ENCODE results near the gene GBP4.

Gene GBP4

DNA sequence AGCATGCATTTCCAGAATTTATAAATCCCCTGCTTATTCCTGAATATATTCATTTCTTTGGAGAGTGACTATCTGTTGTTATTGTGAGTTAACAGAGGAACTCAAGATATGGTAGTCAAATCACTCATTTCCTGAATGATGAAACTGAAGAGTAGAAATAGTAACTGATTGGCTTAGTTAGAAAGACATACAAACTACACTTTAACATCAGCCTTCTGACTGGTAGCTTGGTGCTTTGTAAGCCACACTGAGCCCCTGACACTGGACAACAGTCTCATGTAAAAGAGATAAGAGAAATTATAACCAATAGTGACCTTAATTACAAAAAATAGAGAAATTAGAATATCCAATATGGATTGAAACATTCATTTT is 27.7 kb downstream of the GBP4 start:
- DNase-seq (ENCODE audit: low spot score): no peak

DNA sequence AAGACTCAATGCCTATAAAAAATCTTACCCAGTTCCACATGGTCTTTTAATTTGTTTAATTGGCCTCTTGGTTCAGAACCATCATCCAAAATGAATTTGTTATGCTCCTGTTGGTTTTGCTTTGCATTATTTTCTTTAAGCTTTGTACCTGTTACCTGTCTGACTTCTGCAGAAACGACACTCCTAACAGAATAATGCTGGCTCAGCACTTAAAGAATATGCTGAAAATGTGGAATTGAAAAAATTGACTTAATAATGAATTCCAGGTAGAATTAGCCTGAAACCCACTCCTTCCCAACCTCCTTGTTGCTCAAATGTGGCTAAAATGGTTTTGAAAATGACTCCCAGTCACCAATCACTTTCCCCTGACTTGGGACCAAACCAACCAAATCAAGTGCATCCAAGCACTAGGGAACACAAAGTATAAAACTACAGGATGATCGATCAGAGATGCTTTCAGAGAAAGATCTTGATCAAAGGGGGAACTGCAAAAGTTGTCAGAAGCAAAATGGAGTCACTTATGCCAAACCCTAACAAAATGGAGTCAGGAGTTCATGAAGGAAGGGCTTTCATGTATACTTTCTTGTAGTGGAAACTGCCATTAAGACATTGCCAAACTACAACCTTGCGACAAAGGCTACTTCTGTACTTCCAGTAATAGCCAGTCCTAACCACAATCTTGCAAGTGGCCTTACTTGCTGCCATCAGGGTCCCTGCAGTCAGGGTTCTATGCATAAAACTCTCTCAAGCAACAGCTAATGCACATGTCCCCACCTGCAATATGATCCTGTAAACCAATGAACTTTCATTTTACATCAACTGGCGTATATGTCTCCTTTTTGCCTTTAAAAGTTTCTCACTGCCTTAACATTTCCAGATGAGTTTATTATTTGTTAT is 28.3 kb downstream of the GBP4 start:
- DNase-seq (ENCODE audit: low spot score): no peak

DNA sequence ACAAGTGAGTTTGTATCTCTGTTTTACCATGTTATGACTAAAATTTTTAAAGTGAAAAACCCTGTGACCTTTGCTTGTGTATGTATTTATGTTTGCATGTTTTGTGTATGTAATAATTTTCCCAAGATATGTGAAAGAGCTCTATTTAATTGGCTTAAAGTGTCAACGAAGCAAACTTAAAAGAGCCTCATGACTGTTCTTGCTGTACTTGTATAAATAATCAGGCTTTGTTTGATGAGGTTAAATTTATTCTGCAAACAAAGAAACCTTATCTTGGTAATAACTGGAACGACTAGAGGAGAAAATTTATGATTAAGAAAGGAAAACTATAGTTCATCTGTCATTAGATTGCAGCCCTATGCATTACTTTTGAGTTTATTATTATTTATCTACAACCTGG is 29.6 kb downstream of the GBP4 start:
- no peak for DNase-seq (ENCODE audit: low spot score)

DNA sequence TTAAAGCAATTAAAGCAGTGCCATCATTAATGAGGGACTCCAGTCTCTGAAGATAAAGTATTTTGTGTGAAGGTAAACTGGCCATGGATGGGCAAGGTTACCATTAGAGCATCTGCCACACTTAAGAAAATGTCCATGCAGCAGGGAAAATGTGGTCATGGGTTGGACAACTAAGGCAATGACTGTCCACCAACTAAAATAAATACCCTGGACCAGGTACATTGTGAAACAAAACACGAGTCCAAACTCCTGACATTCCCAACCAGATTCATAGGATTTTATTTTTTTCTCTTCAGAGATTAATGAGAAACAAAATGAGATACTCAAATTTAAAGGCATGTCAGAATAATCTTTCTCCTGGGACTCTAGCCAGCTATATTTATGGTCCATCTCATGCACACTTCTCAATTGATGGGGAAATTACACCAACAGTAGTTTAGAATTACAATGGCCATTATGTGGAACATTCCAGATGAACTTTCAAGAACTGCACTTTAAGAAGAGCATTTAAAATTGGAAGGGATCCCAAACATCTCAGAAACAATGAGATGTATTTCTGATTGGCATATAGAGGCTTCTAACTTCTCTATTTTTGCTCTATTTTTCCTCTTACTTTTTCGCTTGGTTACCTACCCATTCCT is 31.0 kb downstream of the GBP4 start:
- DNase-seq (ENCODE audit: low spot score): no peak

DNA sequence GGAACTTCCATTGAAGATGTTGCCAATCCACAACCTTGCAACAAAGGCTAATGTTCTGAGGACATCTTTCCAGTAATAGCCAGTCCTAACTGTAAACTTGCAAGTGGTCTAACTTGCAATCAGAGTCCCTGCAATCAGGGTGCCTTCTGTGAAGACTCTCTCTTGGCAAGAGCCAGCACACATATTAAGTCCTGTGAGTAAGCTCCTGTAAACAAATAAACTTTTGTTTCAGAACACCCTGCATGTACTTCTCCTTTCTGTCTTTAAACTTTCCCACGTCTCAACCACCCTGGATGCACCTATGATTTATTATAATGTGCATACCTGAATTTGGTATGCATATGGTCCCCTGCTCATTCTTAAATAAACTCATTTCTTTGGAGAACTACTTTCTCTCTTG is 32.0 kb downstream of the GBP4 start:
- no peak for DNase-seq (ENCODE audit: low spot score)

DNA sequence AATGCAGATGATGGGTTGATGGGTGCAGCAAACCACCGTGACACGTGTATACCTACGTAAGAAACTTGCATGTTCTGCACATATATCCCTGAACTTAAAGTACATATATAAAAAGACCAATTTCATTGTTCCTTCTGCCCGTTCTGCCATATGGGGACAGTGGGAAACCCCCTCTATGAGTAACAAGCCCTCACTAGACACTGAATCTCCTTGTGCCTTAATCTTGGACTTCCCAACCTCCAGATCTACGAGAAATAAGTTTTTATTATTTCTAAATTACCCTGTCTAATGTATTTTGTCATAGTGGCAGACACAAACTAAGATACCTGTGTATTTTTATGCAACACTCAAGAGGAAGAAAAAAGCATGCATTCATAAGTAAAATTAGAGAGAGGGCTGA is 32.9 kb downstream of the GBP4 start:
- no peak for DNase-seq (ENCODE audit: low spot score)

DNA sequence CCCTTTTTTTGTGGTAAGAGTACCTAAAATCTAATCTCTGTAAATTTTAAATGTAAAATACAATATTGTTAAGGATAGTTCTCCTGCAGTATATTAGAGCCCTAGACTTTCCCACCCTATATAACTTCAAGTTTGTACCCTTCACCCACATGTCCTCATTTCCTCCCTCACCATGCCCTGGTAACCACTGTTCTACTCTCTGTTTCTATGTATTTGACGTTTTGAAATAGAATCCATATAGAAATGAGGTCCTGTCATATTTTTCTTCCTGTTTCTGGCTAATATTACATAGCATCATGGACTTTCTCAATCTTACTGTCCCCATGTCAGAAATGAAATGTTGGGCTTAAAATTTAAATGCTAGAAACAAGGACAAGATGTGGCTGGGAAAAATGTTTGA is 47.7 kb downstream of the GBP4 start:
- no peak for DNase-seq (ENCODE audit: low spot score)

DNA sequence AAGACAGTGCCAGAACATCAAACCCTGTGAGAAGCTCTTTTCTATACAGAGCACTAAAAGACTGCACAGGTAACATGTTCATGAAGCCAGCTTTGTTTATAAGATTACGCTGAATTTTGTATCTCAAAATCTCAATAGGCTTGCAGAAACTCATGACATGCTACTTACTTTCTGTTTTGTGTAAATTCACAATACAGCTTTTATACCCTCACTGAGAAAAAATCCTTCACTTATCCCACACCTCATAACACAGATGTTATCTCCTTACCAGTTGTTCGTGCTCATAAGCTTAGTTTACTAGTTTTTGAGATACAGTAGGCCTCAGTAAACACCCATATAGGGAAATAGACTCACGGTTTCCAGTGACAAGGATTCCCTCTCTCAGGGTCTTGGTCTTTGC is 48.8 kb downstream of the GBP4 start:
- DNase-seq (ENCODE audit: low spot score): no peak

DNA sequence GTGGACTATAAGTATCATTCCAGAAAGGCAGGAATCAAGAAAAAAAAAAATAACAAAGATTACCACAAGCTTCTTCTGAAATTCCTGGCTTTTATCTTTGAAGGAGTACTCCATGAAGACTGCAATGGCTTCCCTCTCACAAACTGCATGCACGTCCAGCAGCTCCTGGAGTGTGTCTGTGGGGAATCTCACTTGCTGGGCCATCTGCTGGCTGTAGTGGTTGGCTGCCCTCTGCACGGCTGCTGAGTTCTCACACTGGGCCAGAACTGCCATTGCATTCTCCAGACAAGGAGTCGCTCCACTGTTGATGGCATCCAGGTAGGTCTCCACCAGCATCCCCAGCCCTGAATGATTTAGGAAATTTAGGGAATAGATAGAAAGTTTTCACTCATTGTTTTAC is 49.5 kb downstream of the GBP4 start:
- peak; percentile 52 for DNase-seq (ENCODE audit: low spot score)

DNA sequence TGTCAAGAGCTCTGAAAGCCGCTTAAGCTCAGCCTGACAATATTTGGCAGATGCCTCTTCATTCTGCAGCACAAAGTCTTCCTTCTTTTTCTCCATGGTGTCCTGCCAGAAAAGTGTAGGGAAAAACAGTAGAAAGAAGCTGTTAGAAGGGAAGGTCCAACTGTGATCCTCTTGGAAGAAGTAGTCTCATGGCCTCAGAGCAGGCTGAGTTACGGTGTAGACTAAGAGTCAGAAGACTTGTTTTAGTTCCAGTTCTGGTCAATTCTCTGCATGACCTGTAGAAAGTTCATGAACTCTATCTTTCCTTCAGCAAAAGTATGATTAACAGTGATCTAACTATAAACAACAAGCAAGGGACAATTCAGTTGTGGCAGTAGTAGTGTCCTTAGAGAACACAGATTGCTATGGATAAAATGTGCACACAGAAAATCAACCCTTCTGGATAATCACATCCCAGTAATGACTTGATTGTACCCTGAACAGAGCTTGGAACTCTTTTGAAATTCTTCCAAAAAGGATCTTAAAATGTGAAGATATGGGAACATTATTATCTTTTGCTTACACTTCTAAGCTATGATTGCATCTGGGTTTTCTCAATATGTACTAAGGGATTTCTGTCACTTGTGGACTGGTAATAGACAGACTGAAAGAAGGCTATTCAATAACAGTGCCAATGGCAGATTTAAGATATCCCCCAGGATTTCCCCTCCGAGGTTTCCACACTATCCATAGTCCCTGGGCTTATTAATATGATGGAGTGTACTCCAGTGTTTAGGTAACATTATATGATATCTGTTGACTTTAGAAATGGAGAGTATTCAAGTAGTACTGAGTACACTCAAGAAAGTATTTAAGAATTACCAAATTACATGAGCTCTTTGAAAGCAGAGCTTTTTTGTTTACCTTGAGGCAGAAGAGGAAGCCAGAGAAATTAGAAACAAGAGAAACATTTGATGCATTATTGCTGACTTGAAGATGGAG is 50.8 kb downstream of the GBP4 start:
- DNase-seq (ENCODE audit: low spot score): no peak

DNA sequence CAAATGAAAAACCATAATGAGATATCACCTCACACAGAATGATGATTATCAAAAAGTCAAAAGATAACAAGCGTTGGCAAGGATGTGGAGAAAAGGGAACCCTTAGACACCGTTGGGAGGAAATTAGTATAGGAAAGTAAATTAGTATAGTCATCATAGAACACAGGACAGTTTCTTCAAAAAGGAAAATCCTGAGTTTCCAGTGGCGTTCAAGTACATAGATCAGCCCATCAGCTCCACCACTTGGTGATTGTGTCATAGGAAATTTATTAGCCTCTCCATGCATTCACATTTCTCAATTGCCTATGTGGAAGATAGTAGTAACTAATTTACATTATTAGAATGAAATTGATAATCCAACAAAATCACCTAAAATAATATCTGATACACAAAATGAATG is 52.0 kb downstream of the GBP4 start:
- DNase-seq (ENCODE audit: low spot score): no peak

DNA sequence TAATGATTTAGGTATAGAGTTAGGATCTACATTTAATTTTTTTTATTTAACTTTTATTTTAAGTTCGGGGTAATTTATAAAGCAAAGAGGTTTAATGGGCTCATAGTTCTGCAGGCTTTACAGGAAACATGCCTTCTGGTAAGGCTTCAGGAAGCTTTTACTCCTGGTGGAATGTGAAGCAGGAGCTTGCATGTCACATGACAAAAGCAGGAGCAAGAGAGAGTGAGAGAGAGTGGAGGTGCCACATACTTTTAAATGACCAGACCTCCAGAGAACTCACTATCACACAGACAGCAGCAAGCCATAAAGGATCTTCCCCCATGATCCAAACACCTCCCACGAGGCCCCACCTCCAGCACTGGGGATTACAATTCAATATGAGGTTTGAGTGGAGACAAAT is 55.3 kb downstream of the GBP4 start:
- no peak for DNase-seq (ENCODE audit: low spot score)

DNA sequence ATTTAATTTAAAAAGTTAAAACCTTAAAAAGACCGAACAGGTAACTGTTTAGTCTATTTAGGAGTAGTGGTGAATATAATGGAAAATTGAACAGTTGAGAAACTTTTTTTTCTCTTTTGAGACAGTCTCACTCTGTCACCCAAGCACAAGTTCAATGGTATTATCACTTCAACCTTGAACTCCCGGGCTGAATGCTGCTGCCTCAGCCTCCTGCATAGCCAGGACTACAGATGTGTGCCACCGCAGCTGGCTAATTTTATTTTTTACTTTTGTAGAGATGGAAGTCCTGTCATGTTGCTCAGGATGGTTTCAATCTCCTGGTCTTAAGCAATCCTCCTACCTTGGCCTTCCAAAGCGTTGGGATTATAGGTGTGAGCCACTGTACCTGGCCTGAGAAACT is 56.6 kb downstream of the GBP4 start:
- no peak for DNase-seq (ENCODE audit: low spot score)

DNA sequence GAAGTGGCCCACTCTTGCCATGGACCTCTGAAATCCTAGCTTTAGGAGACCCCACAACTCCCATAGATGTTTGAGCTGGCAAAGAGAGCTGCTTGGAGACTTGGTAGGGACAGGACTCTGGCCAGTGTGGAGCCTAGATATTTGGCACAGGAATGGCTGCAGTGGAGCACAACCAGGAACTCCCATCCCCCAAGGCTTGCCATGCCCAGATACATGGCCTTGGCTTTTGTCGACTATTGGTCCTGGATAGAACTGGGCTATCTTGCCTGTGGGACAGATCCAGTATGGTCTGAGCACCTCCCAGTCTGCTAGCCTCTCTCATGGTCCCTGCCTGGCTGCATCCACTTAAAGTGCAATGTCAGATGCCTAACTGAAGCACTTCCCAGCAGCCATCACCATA is 65.0 kb downstream of the GBP4 start:
- DNase-seq (ENCODE audit: low spot score): no peak
